Ramos (cell line): ENCODE measurements around the gene SMPD3.

Experiments used
- in situ Hi-C: fragments of 300-500 bp; cut with MboI; formaldehyde crosslinking; loops from one replicate; pipeline ENCODE4 v1.14.3; 2022; ENCODE audit warnings: low sequenced_read_pairs; ENCODE audit not compliant: unreplicated experiment

Gene SMPD3

DNA sequence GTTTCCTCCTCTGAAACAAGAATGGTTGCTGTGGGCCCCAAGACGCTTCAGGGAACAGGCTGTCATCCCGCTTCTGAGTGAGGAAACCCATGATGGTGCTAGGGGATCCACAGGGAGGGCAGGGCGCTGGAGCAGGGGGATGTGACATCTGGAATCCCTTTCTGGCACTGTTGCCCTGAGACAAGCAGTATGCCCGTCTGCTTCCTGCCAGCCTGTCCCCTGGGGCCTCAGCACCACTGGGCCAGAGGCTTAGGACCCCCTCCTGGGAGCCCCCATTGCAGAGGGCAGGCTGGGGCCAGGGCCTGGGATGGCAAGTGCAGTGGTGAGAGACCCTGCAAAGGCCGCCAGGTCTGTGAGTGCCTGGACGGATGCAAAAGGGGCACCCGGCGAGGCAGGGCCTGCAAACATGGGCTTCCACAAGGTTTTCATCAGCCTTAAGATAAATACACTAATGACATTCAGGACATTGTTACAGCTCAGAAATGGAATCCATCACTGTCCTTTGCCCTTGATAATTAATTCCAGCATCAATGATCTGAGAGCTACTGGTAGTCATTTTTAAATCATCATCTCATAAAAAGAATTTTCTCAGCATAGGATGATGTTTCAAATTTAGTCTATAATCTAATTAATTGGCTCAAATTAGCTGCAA, 85.9 kb downstream of the SMPD3 start:
- in situ Hi-C loops = no loop called here

DNA sequence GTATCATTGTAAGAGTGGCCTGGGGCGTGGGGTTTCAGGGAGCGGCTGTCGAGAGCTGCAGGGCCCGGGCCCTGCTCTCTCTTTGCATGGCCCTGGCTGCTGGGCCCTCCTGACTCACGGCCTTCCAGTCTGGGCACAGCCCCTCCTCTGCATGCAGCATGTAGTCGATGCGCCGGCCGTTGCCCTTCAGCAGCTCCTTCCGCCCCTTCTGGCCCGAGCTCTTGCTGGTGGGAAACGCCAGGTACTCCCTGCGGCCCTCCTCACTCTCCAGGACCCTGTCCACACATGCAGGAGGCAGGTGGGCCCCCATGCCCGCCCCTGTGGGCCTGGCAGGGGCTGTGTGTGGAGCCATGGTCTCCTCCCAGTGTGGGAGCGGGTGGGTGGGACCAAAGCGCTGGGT, 86.8 kb downstream of the SMPD3 start:
- in situ Hi-C loops = no loop called here

DNA sequence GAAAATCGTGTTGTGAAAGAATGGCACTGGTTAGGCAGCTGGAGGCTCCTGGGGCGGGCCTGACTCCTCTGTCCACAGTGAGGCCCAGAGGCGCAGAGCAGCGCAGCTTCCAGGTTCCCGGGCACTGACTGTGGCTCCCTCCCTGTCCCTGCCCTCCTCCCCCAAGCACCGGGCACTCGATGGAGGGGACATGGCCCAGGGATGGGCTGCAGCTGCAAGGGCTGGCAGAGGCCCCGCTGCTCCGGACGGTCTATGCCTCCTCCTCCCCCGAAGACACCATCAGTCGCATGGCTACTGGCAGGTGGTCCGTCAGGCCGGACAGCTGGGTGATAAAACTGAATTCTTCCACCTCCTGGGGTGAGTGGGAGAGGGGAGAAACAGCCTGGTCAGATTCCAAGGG, 87.4 kb downstream of the SMPD3 start:
- in situ Hi-C loops = no loop called here

DNA sequence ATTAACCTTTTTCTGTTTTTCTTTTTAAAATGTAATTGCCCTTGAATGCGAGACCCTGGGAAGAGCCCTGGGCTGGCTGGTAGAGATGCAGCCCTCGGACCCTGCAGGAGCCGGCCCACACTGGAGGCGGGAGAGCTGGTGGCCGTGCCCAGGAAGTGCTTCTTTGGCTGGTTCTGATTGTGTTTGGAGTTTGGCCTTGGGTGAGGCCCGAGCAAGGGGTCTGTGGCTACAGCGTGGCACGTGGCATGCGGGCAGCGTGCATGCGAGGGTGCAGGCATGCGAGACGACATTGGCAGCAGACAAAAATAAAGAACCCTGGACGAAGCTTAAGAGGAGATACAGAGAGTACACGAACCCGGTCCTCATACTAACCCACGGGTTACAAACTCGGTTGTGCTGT, 87.8 kb downstream of the SMPD3 start:
- in situ Hi-C loops = no loop called here

DNA sequence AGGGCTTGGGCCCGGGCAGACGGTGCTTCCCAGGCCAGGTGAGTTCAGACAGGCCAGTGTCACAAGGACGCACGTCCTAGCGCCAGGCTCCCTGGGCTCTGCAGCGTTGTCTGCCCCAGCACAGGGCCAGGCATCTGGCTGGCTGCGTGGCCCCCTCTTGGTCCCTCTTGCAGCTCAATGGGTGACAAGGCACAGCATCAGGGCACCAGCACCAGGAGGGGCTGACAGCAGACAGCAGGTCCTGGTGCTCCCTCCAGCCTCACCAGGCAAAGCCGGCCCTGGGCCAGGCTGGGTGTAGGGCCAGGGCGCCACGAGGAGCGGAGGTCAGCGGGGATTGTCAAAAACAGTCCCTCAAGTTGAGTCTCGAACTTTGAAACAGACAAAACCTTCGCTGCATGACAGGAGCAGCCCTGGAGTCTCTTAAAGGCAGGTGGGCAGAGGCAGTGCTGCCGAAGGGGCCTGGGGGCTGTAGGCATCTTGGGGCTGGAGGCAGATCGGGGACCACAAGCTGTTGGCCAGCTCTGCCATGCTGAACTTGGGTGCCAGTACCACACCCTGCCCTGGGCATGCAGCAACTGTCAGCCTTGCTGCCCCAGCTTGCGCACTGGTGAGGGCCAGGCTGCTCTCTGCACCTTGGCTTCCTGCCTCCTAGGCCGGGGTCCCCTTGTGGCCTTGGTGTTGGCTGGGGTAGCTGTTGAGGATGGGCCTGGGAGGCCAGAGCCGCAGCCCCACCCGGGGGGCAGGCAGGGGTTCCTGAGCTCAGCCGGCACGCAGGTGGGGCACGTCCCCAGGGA, 88.7 kb downstream of the SMPD3 start:
- in situ Hi-C loops = no loop called here

DNA sequence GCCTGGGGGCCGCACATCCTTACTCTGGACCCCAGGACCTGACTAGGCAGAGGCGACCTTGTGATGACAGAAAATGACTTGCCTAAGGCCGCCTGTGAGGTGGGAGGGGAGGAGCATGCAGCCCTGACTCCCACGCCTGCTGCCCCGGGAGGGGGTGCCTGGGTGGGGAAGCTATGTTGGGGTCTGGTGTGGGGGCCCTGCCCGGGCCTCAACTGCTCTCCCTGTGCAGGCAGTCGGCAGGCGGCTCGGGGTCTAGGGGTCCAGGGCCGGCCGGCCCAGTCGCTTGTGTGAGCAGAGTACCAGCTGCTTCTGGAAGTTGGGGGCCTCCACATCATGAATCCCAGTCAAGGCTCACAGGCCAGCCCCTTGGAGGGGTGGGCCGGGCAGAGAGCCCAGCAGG, 89.4 kb downstream of the SMPD3 start:
- in situ Hi-C loops = no loop called here

DNA sequence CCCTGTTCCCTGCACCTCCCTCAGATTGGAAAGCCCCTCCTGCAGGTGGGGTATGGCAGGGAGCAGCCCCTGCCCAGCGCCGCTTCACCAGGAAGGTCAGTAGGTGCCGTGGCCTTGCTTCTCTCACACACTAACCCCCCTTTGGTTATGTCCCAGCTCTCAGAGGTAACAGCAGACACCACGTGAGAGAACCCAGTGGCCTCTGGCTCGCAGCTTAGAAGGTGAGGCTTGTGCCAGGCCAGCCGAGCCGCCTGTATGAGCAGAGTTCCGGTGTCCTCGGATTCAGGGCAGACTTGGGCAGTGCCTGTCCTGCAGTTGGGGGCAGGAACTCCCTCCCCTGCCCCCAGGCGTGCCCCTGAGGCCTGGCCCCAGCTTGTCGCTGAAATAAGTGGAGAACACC, 90.4 kb downstream of the SMPD3 start:
- in situ Hi-C loops = no loop called here

DNA sequence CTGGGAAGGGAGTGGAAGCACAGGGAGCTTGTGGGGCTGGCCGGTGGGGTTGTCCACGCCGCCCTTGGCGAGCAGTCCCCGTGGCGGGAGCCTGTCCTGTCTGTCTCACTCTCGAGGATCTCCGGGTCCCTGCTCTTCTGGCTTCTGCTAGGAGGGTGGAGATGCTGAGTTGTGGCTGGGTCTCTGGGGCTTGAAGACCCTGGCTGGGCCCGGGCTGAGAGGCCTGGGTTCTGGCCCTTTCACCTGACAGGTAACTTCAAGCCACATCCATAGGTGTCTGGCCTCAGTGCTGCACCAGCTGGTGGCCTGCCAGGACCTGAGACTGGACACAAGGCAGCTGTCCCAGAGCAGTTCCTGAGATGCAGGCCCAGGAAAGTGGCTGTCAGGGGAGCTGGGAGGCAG, 90.8 kb downstream of the SMPD3 start:
- in situ Hi-C loops = no loop called here

DNA sequence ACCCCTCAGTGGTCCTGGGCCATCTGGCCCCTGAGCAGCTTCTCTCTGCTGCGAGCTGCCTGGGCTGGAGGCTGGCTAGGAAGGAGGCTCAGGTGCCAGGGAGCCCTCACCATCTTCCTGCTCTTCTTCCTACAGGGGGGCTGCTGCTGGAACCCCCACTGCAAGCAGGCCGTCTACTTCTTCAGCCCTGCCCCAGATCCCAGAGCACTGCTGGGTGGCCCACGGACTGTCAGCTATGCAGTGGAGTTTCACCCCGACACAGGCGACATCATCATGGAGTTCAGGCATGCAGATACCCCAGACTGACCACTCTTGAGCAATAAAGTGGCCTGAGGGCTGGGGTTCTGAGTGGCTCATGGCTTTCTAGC, 91.4 kb downstream of the SMPD3 start:
- in situ Hi-C loops = no loop called here

DNA sequence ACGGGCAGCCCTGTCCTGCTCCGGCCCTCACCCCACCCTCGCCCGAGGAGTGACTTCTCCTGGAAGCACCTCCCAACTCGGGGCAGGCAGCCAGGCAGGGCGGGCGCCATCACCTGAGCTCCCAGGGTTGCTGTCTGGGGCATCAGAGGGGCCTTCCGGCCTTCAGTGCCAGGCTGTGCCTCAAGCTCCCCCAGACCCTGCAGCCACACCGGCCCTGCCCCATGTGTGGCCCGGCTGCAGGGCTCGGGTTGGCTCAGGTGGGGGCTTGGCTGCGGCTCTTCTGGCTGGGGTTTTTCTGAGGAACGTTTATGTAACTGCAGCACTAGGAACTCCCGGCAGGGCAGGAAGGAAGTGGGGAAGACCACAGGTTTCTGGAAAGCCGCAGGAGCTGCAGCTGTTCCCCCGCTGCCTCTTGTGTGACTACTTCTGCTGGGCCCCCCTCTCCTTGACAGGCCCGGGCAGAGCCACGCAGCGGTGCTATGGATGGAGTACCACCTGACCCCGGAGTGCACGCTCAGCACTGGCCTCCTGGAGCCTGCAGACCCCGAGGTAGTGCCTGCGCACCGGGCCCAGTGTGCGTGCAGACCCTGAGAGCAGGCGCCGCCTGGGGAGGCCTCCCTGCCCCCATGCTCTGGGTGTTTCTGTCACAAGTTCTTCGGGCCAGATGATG, 91.9 kb downstream of the SMPD3 start:
- in situ Hi-C loops = no loop called here

DNA sequence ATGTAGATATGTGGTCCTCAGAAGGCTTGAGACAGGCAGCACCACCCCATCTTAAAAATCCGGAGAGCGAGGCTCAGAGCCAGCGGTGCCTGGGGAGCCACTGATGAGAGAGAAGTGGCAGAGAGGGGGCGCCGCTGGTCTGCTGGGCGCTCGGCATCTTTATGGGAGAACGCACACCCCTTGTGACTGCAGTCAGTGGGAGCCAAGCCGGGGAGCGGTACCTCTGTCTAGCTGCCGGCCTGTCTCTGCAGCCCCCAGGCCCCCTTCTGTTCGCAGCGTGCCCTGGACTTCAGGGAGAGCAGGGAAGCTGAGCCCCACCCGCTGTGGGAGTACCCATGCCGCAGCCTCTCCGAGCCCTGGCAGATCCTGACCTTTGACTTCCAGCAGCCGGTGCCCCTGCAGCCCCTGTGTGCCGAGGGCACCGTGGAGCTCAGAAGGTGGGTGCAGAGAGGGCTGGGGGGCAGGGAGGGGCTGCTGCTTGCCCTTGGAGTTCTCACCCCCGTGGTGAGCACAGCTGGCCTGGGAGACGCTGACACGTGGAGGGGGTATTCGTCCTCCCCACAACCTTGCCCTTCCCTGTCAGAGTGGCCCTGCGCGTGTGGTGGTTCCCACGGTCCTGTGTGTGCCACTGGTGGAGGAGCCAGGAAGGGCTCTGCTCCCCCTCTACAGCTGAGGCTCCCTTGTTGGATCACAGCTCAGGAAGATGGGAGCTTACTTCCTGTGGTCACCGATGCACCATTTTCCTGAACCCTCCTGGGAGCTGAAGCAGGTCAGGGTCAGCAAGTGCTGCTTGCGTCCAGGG, 92.7 kb downstream of the SMPD3 start:
- in situ Hi-C loops = no loop called here

DNA sequence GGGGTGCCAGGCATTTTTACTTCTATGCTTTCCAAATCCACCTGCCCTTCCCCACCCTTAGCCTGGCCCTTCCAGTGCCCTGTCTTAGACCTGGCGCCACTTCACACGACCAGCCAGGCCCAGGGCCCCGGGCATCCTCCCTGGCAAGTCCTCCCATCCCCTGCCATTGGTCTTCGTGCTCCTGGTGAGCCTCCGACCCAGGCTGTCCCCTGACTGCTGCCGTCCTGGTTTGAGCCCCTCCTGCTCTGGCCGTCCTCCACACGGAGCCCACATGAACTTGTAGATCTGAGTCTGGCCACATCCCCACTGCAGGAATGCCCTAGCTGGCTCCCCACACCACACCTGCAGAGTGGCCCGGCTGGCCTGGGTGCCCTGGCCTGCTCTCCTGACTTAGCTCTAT, 93.5 kb downstream of the SMPD3 start:
- in situ Hi-C loops = no loop called here

DNA sequence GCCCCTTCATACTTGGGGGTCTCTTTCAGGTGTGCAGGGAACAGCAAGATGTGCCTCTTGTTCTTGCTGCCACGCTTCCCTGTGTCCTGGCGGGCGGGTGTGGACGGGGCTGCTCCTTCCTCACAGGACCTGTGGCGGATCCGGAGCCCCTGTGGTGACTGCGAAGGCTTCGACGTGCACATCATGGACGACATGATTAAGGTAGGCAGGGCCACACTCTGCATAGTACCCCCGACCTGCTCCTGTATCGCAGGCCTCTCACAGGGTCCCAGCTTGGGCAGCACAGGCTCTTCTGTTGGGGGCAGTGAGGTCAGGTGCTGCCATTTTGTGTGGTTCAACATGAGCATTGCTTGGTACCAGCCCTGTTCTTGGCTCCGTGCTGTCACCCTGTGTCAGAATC, 94.9 kb downstream of the SMPD3 start:
- in situ Hi-C loops = no loop called here

DNA sequence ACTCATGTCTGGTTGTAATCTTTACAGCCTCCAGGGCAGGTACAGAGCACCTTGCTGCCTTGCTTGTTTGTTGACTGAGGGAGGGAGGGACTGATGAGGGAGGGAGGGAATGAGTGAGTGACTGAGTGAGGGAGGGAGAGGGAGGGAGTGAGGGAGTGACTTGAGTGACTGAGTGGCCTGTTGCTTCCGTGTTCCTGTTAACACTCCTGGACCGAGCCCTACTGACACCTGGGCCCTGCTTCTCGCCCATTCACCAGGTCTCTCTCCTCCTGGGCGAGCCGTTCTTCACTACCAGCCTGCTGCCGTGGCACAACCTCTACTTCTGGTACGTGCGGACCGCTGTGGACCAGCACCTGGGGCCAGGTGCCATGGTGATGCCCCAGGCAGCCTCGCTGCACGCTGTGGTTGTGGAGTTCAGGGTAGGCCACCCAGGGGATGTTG, 96.3 kb downstream of the SMPD3 start:
- in situ Hi-C loops = no loop called here

DNA sequence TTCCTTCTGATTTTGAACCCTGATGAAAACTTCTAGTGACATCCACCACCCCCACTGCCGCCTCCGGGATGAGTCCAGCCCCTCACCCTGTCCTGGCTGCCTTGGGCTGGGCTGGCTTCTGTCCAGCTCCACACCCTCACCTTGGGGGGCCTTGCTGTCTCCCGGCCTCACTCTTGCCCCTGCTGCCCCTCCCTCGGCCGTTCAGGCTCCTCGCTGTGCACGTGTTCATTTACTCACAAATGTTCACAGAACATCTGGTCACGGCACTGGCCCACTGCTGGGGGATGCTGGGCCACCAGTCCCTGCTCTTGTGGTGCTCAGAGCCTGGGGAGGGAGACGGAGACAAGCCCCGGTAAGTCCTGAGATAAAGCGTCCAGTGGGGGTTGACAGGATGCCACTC, 96.8 kb downstream of the SMPD3 start:
- in situ Hi-C loops = no loop called here

DNA sequence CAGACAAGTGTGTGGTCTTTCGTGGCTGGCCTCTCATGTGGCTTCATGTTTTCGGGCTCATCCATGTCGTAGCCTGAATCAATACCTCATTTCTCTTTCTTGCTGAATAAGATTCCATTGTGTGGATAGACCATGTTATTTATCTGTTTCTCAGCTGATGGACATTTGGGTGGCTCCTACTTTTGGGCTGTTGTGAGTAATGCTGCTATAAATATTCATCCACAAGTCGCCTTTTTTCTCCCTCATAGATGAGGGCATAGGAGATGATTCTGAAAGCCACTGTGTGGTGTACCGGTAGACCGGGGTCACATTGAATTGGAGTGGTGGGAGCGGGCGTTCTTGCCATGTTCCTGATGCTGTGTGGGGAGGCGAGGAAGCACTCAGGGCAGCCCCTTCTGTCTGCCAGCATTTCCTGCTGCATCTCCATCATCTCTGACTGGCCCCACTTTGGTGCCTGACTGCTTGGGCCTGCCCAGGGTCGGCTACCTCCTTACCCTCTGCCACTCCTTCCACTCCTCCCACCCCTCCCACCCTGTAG, 97.4 kb downstream of the SMPD3 start:
- in situ Hi-C loops = no loop called here

DNA sequence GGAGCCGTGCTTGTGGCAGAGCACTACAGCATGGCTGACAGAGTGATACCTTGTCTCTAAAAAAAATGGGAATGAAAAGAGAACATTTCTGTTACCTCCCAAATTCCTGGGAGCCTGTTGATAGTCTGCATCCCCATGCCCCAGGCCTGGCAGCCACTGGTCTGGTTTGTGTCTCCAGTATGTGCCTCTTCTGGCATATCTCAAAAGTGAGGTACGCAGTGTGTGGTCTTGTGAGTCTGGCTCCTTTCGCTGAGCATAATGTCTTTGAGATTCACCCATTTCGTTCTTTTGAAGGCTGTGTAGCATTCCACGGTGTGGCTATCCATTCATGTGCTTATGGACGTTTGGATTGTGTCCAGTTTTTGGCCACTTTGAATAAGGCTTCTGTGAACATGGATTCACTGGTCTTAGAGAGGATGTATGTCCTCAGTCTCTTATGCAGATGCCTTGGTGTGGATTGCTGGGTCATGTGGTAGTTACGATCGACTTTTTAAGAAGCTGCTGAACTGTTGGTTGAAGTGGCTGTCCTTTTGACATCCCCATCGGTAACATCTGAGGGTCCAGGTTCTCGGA, 98.4 kb downstream of the SMPD3 start:
- in situ Hi-C loops = no loop called here

DNA sequence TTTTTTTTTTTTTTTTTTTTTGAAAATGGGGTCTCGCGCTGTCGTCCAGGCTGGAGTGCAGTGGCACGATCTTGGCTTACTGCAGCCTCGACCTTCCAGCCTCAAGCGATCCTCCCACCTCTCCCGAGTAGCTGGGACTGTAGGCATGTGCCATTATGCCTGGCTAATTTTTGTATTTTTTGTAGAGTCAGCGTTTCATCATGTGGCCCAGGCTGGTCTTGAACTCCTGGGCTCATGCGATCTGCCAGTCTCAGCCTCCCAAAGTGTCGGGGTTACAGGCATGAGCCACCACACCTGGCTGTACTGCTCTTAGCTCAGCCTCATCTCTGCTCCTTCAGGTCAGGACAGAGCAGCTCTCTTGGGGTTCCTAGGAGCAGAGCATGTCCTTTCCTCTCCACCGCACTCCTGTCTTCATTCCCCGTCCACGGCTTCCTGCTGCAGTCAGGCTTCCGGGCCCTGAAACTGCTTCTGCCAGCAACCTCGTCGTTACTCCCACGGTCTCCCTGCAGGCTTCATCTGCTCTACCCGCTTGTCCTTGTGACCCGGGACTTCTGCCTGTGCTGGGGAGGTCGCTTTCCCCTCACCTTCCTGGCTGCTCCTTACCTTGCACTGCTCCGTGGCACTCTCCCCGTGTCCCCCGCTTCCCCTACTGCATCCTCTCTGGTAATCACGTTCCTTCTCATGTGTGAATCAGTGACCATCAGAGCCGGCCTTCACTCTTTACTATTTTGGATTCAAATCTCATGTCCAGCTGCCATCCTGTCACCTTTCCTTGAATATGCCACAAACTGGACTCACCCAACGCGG, 99.5 kb downstream of the SMPD3 start:
- in situ Hi-C loops = no loop called here

DNA sequence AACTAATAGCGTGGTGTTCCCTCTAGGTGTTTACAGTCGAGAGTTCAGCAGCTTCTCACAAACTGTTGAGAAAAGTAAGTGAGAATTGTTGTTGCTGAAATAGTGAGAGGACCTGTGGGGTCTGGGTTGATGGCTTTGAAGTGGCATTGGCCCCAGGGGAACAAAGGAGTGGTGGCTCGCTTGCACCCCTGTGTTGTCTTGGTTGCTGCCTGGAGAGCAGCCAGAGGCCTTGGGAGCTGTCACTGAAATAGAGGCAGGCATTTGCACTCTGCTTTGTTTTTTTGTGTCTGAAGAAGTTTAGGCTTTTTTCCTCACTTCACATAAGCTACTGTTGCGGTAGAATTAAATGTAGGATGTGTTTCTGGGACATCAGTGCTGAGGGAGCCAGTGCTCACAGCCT, 100.7 kb downstream of the SMPD3 start:
- in situ Hi-C loops = no loop called here
